Immature natural killer cell (primary cell): ENCODE results near the gene SEMA3E. TPM values are rescaled to one million over a fixed set of nuclear protein-coding genes. Genes with fewer than 3 reads are reported as not detected.

ENCODE experiments used
- DNase-seq, 3 donors: peaks; one replicate each; pipeline ENCODE4 v3.0.0; 2022; ENCODE audit warnings: mixed read lengths in 1 of 3
- H3K27ac Mint-ChIP-seq, 6 donors: one replicate each; pipeline ENCODE4 v1.8.0; 2020; ENCODE audit warnings: mixed read lengths in 6 of 6, mild to moderate bottlenecking in 5 of 6, inconsistent platforms in 4 of 6, moderate library complexity in 3 of 6
- H3K27me3 Mint-ChIP-seq, 3 donors: one replicate each; pipeline ENCODE4 v1.8.0; 2020 to 2021; ENCODE audit warnings: low read depth in 3 of 3, mild to moderate bottlenecking in 3 of 3, mixed read lengths in 3 of 3, moderate library complexity in 3 of 3, inconsistent platforms in 1 of 3
- H3K36me3 Mint-ChIP-seq, 3 donors: one replicate each; pipeline ENCODE4 v1.8.0; 2020; ENCODE audit warnings: mixed read lengths in 3 of 3, inconsistent platforms in 2 of 3, mild to moderate bottlenecking in 2 of 3
- H3K4me1 Mint-ChIP-seq, 2 donors: one replicate each; pipeline ENCODE4 v1.8.0; 2020; ENCODE audit warnings: inconsistent platforms in 2 of 2, mild to moderate bottlenecking in 2 of 2, mixed read lengths in 2 of 2, moderate library complexity in 1 of 2
- H3K4me3 Mint-ChIP-seq, 5 donors: one replicate each; pipeline ENCODE4 v1.8.0; 2020; ENCODE audit warnings: mild to moderate bottlenecking in 5 of 5, mixed read lengths in 5 of 5, inconsistent platforms in 3 of 5, moderate library complexity in 3 of 5
- H3K9me3 Mint-ChIP-seq, 6 donors: one replicate each; pipeline ENCODE4 v1.8.0; 2020; ENCODE audit warnings: mild to moderate bottlenecking in 6 of 6, mixed read lengths in 6 of 6, inconsistent platforms in 4 of 6, moderate library complexity in 3 of 6
- polyA plus RNA-seq, 3 donors: library from polyadenylated mRNA; unstranded; fragments of 300-500 nt; fragmentation: Illumina TruSeq; gene quantifications; one replicate each; pipeline ENCODE4 v1.2.3, GENCODE V29; 2021

The SEMA3E gene
- polyA plus RNA-seq, 3 donors from 2014 or later = not detected

DNA sequence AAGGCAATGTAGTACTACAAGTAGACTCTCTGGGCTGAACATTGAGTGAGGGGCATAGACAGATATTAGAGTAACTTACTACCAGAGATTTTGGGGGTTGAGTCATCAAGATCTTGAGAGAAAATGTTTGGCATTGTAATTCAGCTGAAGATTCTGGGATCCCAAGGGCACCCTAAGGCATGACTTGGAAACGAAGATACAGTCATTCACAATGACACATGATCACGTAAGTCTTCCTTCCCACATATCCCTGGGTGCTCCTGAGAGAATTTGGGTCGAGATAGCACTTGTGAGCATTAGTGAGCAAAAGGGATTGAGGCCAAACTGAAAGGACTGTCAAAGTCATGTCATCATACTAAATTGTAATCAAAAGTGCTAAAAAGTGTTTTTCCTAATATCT, 293.8 kb downstream of the SEMA3E start:
- Mint-ChIP-seq H3K4me1 (no peaks in the 10 kb centered on the region), H3K9me3 (peaks cover 10 to 47% (median 23%) of the 10 kb centered on the region in 6 donors), H3K4me3 (no peak overlapping the region), H3K36me3 (peaks cover 0 to 3% (median 0%) of the 10 kb centered on the region in 3 donors), H3K27ac (no peak overlapping the region), H3K27me3 (no peaks in the 10 kb centered on the region)
- no peak for DNase-seq

DNA sequence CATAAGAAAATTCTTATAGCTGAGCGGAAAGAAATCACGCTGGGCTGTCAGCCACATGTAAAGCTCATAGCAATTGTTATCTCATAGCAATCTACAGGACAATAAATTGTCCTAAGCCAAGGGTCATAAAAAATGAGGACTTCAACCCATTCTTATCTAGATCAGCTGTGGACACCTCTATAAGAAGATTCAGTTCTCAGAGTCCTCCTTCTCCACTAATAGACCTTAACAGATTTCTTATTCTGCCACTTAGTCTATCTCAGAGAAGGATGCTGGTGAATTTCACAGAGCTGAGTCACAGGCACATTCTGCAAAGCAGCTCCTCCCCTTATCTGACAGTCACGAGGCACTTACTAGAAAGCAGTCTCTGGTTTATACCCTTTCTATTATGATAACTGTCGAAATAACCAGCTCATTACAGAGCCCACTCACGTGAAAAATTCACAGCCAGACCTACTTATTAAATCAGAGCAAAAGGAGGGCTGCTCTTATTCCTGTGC, 300.9 kb downstream of the SEMA3E start:
- Mint-ChIP-seq H3K27me3 (no peaks in the 10 kb centered on the region), H3K36me3 (peaks cover 0 to 4% (median 0%) of the 10 kb centered on the region in 3 donors), H3K9me3 (peaks cover 6 to 47% (median 27%) of the 10 kb centered on the region in 6 donors), H3K4me3 (no peak overlapping the region), H3K27ac (no peak overlapping the region), H3K4me1 (no peaks in the 10 kb centered on the region)
- DNase-seq = no peak

DNA sequence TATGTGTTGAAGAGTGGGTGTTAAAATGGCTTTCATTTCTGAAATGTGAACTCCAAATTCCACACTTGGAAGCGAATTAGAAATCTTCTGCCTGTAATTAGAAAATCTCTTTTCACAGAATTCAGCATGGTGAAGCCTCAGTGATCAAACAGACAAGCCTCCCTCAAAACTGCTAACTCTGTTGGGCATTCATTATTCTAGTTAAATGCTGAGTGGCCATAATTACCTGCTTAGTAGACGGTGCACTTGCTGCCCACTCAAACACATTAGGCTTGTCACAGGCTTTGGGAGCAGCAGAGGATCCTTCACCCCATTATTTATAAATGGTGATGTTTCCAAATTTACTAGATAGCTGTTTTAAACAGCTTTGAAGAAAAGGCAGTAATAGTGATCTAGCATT, 309.0 kb downstream of the SEMA3E start:
- Mint-ChIP-seq H3K9me3 (peaks cover 15 to 58% (median 26%) of the 10 kb centered on the region in 6 donors), H3K36me3 (peaks cover 0 to 4% (median 3%) of the 10 kb centered on the region in 3 donors), H3K27ac (no peak overlapping the region), H3K27me3 (no peaks in the 10 kb centered on the region), H3K4me1 (no peaks in the 10 kb centered on the region), H3K4me3 (no peak overlapping the region)
- DNase-seq = no peak

DNA sequence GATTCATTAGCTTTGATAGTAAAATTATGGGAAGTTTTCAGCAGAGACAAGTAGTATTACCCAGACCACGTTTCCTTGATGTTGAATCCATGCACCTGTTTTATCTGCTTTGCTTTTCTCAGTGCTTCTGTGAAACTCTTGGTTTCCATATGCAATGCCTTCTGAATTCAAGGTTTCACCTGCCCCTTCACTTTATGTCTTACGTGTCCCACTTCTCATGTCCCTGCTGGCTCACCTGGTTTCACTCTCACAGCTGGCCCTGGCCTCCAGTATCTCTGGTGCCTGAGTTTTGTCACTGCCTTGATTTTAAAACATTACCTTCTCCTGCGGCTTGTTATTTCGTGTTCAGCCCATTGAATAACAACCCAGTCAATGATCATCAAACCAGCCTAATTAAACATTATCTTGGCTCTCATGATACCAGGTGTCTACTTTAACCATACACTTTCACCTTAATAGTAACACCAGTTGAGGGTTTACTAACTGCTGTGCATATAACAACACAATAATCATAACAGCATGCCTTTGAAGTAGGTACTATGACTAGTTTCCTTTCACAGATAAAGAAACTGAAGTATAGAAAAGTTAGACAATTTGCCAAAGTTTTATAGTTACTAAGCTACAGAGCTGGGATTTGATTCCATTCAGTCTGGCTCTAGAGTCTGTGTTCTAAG, 310.5 kb downstream of the SEMA3E start:
- no peak overlapping the region for H3K4me3 Mint-ChIP-seq
- H3K4me1 Mint-ChIP-seq = no peaks in the 10 kb centered on the region
- no peaks in the 10 kb centered on the region for H3K27me3 Mint-ChIP-seq
- peaks cover 0 to 3% (median 0%) of the 10 kb centered on the region in 3 donors for H3K36me3 Mint-ChIP-seq
- DNase-seq = no peak
- H3K27ac Mint-ChIP-seq = no peak overlapping the region
- peaks cover 8 to 44% (median 15%) of the 10 kb centered on the region in 6 donors for H3K9me3 Mint-ChIP-seq

DNA sequence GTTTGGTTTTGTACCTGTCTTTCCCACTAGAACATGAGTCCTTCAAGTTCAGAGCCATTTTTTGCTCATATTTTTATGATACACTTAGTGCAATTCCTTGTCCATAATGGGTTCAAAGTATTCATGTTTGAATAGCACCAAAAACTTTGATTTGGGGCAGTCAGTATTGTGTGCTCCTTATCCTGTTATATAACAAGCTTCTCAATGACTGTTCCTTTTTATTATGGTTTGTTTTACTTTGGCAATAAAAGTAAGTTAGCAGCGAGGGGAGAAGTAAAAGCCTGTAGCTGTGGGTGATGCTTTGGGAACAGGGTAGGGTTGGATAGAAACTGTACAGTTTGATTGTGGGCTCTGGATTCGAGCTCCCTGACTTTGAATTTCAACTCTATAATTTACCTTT, 311.9 kb downstream of the SEMA3E start:
- DNase-seq = no peak
- no peaks in the 10 kb centered on the region for H3K27me3 Mint-ChIP-seq
- H3K4me1 Mint-ChIP-seq = no peaks in the 10 kb centered on the region
- no peak overlapping the region for H3K4me3 Mint-ChIP-seq
- peaks cover 0 to 3% (median 0%) of the 10 kb centered on the region in 3 donors for H3K36me3 Mint-ChIP-seq
- H3K27ac Mint-ChIP-seq = no peak overlapping the region
- peaks cover 2 to 37% (median 16%) of the 10 kb centered on the region in 6 donors for H3K9me3 Mint-ChIP-seq

DNA sequence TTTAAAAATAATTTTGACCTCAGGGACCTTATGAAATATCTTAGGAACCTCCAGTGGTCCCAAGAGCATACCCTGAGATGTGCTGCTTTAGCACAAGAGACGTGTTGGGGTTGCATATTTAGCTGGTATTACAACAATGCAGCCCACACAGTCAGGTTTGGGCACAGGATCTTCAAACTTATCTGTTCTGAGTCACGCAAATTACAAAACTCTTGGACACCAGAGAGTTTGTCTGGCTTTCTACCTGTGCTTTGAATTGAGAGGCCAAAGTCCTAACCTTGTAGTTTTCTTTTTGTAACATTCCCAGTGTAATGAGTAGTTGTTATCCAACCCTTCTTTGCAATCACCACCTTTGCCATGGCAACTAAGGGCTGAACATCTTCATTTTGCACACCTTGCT, 322.7 kb downstream of the SEMA3E start:
- H3K4me3 Mint-ChIP-seq = no peak overlapping the region
- peaks cover 0 to 2% (median 1%) of the 10 kb centered on the region in 3 donors for H3K27me3 Mint-ChIP-seq
- no peak overlapping the region for H3K27ac Mint-ChIP-seq
- no peak for DNase-seq
- no peaks in the 10 kb centered on the region for H3K4me1 Mint-ChIP-seq
- peaks cover 0 to 36% (median 14%) of the 10 kb centered on the region in 6 donors for H3K9me3 Mint-ChIP-seq
- H3K36me3 Mint-ChIP-seq = peaks cover 0 to 4% (median 0%) of the 10 kb centered on the region in 3 donors

DNA sequence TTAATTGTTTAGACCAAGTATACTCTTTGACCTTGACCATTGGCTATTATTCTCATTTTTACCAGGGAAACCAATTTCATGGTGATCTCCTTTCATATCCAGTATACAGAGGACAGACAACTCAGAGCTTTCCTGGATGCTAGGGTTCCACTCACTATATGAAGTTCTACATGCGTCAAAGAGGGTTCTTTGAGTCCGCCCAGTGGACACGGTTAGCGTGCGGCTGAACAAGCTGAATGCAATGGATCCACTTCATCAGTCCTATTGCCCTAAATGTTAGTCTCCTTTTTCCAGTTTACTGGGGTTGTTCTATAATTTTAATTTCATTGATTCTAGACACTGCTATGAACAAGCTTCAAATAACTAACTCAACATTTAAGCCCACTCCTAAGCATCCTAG, 323.9 kb downstream of the SEMA3E start:
- Mint-ChIP-seq H3K4me3 (no peak overlapping the region), H3K27me3 (peaks cover 0 to 2% (median 0%) of the 10 kb centered on the region in 3 donors), H3K27ac (no peak overlapping the region), H3K4me1 (no peaks in the 10 kb centered on the region), H3K36me3 (no peaks in the 10 kb centered on the region), H3K9me3 (peaks cover 0 to 34% (median 12%) of the 10 kb centered on the region in 6 donors)
- no peak for DNase-seq

DNA sequence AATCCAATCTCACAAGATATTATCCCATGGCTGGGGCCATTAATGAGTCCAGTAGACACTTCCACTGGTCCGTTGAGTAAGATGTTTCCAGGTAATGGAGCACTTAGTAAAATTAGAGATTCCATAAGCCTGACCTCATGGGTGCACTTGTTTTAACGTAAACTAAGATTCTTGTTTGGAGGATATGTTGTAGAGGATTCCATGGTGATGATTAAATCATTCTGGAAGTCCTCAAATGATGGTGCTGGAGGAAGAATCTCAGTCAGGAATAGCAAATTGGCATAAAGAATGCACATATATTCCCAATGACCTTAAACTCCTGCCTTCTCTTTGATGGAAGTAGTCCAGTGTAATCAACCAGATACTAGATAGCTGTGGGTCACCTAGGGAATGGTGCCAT, 324.3 kb downstream of the SEMA3E start:
- no peak for DNase-seq
- no peak overlapping the region for H3K27ac Mint-ChIP-seq
- no peaks in the 10 kb centered on the region for H3K36me3 Mint-ChIP-seq
- peaks cover 0 to 32% (median 12%) of the 10 kb centered on the region in 6 donors for H3K9me3 Mint-ChIP-seq
- H3K27me3 Mint-ChIP-seq = peaks cover 0 to 2% (median 0%) of the 10 kb centered on the region in 3 donors
- H3K4me3 Mint-ChIP-seq = no peak overlapping the region
- H3K4me1 Mint-ChIP-seq = no peaks in the 10 kb centered on the region

DNA sequence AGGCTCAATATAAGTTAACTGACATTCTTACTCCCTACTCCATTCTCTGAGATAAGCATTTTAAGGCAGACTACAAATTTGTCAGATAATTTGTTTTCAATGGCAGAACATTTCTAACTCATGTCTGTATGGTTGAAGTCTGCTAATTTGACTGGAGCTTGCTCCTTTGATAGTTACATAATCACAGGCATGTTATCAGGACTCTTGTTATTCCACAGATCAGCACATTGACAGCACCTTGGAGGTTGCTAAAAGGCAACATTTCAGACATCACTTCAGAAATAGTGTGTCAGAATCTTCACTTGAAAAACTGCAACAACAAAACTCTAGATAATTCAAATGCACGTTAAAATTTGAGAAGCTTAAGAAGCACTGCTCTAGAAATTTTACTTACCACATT, 327.9 kb downstream of the SEMA3E start:
- Mint-ChIP-seq H3K27me3 (peaks cover 0 to 2% (median 0%) of the 10 kb centered on the region in 3 donors), H3K9me3 (peaks cover 5 to 33% (median 11%) of the 10 kb centered on the region in 6 donors), H3K27ac (no peak overlapping the region), H3K4me1 (no peaks in the 10 kb centered on the region), H3K36me3 (no peaks in the 10 kb centered on the region), H3K4me3 (no peak overlapping the region)
- no peak for DNase-seq

DNA sequence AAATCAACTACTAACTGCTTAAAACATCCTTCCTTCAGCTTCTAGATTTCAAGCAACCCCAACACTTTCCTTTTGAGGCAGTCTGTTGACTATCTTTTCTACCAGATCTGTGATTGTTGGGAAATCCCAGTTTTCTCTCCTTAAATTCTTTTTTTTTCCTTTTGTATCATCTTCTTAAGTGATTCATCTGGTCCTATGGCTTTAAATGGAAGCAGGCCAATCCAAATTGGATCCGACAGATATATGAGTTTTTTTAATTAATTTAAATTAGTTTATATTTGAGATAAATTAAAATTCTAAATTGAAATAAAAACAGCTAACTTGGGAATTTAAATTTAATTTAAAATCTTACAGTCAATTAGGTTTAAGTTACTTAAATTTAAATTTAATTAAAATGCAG, 335.0 kb downstream of the SEMA3E start:
- Mint-ChIP-seq H3K4me3 (no peak overlapping the region), H3K27ac (no peak overlapping the region), H3K36me3 (no peaks in the 10 kb centered on the region), H3K9me3 (peaks cover 3 to 36% (median 12%) of the 10 kb centered on the region in 6 donors), H3K4me1 (no peaks in the 10 kb centered on the region), H3K27me3 (peaks cover 0 to 1% (median 0%) of the 10 kb centered on the region in 3 donors)
- DNase-seq = no peak
